ENCODE results near the gene IQCK.

Gene IQCK

DNA sequence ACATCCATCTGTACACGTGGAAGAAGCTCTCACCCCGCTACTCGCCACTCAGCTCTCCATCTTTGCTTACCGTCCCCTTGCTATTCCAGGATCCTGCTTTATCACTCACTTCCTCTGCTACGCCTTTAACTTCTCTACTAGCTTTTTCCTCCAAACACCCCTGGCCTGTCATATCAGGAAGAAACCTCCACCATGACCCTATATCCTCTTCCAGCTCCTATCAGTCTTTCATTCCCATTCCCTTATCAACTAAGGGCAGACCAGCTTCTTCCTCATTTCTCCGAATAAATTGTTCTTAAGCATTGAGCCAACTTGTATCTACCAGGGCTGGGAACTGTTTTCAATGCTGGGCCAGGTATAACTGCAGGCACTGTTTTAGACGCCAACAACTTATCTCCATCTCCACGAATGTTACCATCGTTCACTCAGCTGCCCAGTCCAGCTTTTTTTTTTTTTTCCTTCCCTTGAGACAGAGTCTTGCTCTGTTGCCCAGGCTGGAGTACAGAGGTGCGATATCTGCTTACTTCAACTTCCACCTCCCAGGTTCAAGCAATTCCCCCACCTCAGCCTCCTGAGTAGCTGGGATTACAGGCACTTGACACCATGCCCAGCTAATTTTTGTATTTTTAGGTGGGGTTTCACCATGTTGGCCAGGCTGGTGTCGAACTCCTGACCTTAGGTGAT lies 4.3 kb downstream of the IQCK start:
- DNase-seq, result no peak

GRCh38 chr16:19722981-19723380 lies 4.9 kb downstream of the IQCK start:
- DNase-seq, result no peak

DNA sequence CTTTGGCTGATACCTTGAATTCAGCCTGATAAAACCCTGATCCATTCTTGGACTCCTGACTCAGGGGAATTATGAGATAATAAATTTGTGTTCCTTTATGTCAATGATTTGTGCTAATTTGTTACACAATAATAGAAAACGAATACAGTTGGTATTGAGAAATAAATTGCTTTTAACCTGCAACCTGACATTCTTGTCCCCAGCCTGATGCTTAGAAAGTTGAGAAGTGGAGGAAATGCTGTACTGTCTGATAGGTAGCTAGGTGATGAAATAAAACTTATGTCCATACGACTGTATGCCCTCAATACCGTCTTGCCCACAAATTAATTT lies 10.5 kb downstream of the IQCK start:
- no peak for DNase-seq

DNA sequence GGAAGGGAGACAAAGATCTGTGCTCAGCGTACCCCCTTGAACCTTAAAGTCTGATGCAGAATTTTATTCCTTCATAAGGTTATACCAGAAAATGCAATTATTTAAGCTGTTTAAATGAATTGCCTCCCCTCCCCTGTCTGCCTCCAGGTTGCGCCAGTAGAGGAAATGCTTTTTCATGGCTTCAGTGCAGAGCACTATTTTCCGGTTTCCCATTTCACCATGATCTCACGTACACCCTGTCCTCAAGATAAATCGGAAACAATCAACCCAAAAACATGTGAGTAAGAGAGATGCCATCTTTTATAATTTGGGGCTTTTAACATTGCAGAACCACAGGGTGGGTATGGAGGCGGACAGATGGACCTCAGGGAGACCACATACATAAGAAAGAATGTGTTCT lies 15.5 kb downstream of the IQCK start:
- no peak for DNase-seq

DNA sequence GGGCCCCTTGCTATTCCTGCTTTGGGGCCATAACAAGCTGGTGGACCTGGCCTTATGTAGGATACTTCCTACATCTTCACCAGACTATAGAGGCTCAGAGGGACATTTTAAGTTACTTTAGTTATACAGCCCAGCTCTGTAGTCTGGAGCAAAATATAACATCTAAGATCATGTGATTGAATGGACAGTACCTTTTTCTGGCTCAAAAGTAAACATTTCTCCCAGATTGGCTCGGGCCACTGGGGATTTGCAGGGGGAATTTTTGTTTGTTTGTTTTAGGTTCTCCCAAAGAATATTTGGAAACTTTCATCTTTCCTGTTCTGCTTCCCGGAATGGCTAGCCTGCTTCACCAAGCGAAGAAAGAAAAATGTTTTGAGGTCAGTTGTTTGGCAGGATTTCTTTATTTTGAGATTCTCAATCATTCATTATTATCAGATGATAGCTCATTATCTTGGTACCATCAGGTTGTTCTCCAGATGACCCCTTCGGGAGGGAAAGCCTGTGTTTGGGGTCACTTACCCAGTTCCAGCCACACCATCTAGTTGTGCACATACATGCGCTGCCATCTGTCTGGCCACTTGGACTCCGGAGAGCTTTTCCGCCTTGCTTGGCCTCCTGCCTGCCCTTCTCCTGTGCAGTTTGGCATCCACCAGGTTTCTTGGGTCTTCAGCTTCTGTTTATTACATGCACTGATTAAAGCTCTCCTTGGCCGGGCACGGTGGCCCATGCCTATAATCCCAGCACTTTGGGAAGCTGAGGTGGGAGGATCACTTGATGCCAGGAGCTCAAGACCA lies 17.2 kb downstream of the IQCK start:
- no peak for DNase-seq

GRCh38 chr16:19737306-19738038 lies 19.4 kb downstream of the IQCK start:
- DNase-seq, result no peak

DNA sequence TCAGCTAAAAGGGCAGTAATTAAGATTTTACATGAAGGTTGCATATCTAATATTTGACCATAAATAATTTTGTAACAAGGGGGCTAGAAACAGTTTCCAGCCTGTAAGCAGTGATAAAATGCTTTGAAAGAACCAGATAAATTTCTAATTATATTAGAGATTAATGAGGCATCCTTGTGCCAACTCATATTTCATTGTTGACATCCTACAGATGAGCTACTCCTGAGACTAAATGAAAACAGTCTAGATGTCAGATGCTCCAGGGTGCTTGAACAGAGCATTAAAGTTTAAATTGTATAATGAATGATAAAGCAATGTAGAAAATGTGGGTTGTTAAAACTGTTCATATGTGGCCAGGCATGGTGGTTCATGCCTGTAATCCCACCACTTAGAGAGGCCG lies 23.3 kb downstream of the IQCK start:
- no peak for DNase-seq

GRCh38 chr16:19743816-19744159 lies 25.7 kb downstream of the IQCK start:
- DNase-seq, result no peak

DNA sequence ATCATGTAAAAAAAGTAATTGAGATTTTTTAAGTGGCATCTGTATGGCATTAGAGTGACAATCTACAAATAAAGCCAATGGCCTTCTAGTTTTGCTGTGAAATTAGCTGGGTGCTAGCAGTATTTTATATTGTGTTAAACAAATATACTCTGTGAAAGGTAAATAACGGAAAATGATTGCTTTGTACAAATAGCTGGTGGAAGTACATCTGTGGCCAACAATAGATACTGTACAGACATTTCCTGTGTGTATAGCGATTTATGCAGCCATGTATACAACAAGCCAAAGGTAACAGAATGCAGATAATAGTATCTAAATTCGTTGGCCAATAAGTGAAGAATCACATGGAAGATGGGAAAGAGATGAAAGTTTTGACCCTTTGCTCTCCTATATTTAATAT lies 26.6 kb downstream of the IQCK start:
- no peak for DNase-seq

GRCh38 chr16:19745286-19746010 lies 27.4 kb downstream of the IQCK start:
- DNase-seq, result no peak

GRCh38 chr16:19746561-19746960 lies 28.5 kb downstream of the IQCK start:
- DNase-seq, result no peak

GRCh38 chr16:19748389-19749168 lies 30.5 kb downstream of the IQCK start:
- DNase-seq, result no peak

GRCh38 chr16:19749571-19750080 lies 31.6 kb downstream of the IQCK start:
- no peak for DNase-seq

GRCh38 chr16:19751478-19752385 lies 33.7 kb downstream of the IQCK start:
- no peak for DNase-seq

GRCh38 chr16:19753815-19754643 lies 36.0 kb downstream of the IQCK start:
- DNase-seq, result no peak

GRCh38 chr16:19754644-19755036 lies 36.6 kb downstream of the IQCK start:
- DNase-seq, result no peak

DNA sequence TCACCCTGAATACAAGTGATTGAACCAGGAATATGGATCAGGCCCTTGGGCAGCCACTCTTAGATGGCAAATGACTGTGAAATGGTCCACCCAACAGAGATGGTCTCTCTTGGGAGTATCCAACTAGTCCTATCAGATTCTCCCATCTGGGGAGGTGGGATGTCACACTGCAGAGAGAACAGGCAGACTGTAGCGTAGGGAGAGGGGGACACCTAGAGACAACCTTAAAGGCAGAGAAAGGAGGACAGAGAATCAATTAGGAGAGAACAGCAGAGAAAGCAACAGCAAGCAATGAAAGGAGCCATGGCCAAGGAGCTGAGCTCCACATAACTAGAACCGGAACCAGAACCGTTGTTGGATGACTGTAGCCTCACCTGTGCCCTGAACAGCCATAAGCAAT lies 37.2 kb downstream of the IQCK start:
- no peak for DNase-seq

DNA sequence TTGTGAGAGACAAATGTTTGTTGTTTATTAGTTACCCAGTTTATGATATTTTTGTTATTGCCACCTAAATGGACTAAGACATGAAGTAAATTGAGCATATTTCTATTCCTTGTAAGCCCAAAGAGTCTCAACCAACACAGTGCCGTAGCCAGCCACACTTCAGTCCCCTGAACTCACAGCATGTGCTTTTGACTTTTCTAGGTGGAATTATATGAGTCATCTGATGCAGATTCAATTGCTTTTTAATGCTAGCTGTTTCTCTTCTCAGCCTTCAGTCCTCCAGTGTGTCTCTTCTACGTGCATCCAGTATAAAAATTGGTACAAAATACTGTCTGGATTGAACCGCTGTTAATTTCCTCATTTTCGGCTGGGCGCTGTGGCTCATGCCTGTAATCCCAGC lies 39.0 kb downstream of the IQCK start:
- DNase-seq, result no peak

GRCh38 chr16:19757762-19758595 lies 39.9 kb downstream of the IQCK start:
- no peak for DNase-seq

All from right forelimb (tissue), 1 donor.